Measurements from ENCODE around the gene GLTPD2. TPM values are rescaled to one million over a fixed set of nuclear protein-coding genes. Genes with fewer than 3 reads are reported as not detected.

GLTPD2 gene
- total RNA-seq, 1 experiment from 2014 or later: not detected

DNA sequence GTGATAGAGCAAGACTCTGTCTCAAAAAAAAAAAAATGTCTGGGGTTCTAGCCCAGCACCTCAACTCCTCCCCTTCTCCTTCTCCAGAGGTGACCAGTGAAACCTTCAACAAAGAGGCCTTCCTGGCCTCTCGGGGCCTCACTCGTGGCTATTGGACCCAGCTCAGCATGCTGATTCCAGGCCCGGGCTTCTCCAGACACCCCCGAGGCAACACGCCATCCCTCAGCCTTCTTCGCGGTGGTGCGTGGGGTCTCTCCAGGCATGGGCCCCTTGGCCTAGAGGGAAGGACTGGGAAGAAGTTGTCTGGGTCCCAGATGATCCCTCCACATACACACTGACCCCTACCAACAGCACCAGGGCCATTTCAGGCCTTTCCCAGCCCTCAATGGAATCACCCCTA, 45.5 kb upstream of the GLTPD2 start:
- H3K9me3 Mint-ChIP-seq (ENCODE audit: unreplicated experiment): no peaks in the 10 kb centered on the region
- ChIA-PET CTCF (interaction anchor here (1.3 kb wide), 1 partner anchor 159 kb away, joined by 3 read pairs; no protein-coding TSS in a partner anchor), POLR2A (interaction anchor here (0.6 to 1.1 kb wide), 2 partner anchors 9 to 166 kb away, joined by 3 read pairs; no protein-coding TSS in a partner anchor)
- TF ChIP-seq, protein P1, sequence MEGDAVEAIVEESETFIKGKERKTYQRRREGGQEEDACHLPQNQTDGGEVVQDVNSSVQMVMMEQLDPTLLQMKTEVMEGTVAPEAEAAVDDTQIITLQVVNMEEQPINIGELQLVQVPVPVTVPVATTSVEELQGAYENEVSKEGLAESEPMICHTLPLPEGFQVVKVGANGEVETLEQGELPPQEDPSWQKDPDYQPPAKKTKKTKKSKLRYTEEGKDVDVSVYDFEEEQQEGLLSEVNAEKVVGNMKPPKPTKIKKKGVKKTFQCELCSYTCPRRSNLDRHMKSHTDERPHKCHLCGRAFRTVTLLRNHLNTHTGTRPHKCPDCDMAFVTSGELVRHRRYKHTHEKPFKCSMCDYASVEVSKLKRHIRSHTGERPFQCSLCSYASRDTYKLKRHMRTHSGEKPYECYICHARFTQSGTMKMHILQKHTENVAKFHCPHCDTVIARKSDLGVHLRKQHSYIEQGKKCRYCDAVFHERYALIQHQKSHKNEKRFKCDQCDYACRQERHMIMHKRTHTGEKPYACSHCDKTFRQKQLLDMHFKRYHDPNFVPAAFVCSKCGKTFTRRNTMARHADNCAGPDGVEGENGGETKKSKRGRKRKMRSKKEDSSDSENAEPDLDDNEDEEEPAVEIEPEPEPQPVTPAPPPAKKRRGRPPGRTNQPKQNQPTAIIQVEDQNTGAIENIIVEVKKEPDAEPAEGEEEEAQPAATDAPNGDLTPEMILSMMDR (IDR thresholded peaks at IDR 0.05; ENCODE audit: unreplicated experiment): no peak
- intact Hi-C loops (cut with micrococcal nuclease): no loop called here
- no peak overlapping the region for H3K4me3 Mint-ChIP-seq (ENCODE audit: unreplicated experiment)
- DNase-seq (ENCODE audit: unreplicated experiment): no peak
- BruUV-seq (replicated peaks): no TSS peak
- no peak overlapping the region for H3K27ac Mint-ChIP-seq (ENCODE audit: low read depth, unreplicated experiment)
- peaks cover 13% of the 10 kb centered on the region for H3K4me1 Mint-ChIP-seq (ENCODE audit: insufficient read depth, unreplicated experiment)
- peaks cover 8% of the 10 kb centered on the region for H3K27me3 Mint-ChIP-seq (ENCODE audit: insufficient read depth, unreplicated experiment)
- no peaks in the 10 kb centered on the region for H3K36me3 Mint-ChIP-seq (ENCODE audit: insufficient read depth, unreplicated experiment)

DNA sequence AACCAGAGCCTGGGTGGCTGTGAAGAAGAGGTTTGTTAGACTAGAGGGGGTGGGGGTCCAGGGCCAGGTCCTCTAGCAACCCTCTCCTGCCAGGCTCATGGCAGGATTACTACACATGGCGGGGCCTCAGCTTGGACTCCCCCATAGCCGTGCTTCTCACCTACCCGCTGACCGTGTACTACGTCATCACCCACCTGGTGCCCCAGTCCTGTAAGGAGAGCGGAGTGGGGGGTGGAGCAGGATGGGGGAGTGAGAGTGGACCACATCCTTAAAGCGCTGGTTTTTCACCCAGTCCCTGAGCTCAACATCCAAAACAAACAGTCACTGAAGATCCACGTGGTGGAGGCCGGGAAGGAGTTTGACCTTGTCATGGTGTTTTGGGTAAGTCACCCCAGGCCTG, 44.9 kb upstream of the GLTPD2 start:
- ChIA-PET POLR2A (interaction anchor here (0.5 to 0.6 kb wide), 2 partner anchors 46 to 166 kb away, joined by 3 read pairs; no protein-coding TSS in a partner anchor), CTCF (interaction anchor here (1.3 kb wide), 1 partner anchor 158 kb away, joined by 3 read pairs; no protein-coding TSS in a partner anchor)
- no TSS peak for BruUV-seq (replicated peaks)
- Mint-ChIP-seq H3K36me3 (ENCODE audit: insufficient read depth, unreplicated experiment) (no peaks in the 10 kb centered on the region), H3K9me3 (ENCODE audit: unreplicated experiment) (no peaks in the 10 kb centered on the region), H3K27ac (ENCODE audit: low read depth, unreplicated experiment) (no peak overlapping the region), H3K27me3 (ENCODE audit: insufficient read depth, unreplicated experiment) (peaks cover 15% of the 10 kb centered on the region), H3K4me1 (ENCODE audit: insufficient read depth, unreplicated experiment) (peaks cover 7% of the 10 kb centered on the region), H3K4me3 (ENCODE audit: unreplicated experiment) (no peak overlapping the region)
- no peak for DNase-seq (ENCODE audit: unreplicated experiment)
- TF ChIP-seq, protein P1 (IDR thresholded peaks at IDR 0.05; ENCODE audit: unreplicated experiment): no peak
- intact Hi-C loops (cut with micrococcal nuclease): no loop called here

DNA sequence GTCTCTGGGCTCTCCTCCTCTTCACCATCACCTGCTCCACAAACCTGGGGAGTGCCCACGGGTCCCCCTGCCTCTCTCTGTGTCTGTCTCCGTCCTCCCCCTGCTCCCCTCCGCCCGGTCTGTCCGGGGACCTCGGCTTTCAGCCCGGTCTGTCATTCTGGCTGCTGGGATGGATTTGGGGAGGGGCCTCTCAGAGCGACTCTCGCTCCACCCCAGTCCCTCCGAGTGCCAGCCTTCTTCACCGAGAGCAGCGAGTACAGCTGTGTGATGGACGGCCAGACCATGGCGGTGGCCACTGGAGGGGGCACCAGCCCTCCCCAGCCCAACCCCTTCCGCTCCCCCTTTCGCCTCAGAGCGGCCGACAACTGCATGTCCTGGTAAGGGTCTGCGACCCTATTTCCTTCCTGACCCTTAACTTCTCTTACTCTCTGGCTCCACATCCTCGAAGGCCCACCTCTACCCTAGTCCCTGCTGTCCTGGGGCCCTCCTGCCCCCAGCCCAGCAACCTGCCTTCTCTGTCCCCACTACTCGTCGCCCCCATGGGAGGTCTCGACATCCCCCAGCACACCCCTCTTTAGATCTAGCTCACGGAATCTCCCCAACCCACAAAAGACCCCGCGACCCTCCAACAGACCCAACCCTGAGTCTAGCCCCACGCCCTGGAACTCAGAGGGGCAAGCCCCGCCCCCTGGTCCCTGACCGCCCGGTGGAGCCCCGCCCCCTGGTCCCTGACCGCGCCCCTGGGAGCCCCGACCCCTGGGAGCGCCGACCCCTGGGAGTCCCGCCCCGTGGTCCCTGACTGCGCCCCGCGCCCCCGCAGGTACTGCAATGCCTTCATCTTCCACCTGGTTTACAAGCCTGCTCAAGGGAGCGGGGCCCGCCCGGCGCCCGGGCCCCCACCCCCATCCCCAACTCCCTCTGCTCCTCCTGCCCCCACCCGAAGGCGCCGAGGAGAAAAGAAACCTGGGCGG, 43.5 kb upstream of the GLTPD2 start:
- CTCF ChIA-PET: interaction anchor here (0.6 kb wide), 1 partner anchor 84 kb away, joined by 4 read pairs; no protein-coding TSS in a partner anchor
- no TSS peak for BruUV-seq (replicated peaks)
- Mint-ChIP-seq H3K9me3 (ENCODE audit: unreplicated experiment) (no peaks in the 10 kb centered on the region), H3K36me3 (ENCODE audit: insufficient read depth, unreplicated experiment) (no peaks in the 10 kb centered on the region), H3K27me3 (ENCODE audit: insufficient read depth, unreplicated experiment) (peaks cover 26% of the 10 kb centered on the region), H3K4me3 (ENCODE audit: unreplicated experiment) (no peak overlapping the region), H3K27ac (ENCODE audit: low read depth, unreplicated experiment) (no peak overlapping the region), H3K4me1 (ENCODE audit: insufficient read depth, unreplicated experiment) (peaks cover 3% of the 10 kb centered on the region)
- intact Hi-C loops (cut with micrococcal nuclease): no loop called here
- POLR2A ChIA-PET: no interaction called here
- DNase-seq (ENCODE audit: unreplicated experiment): no peak
- TF ChIP-seq, protein P1 (IDR thresholded peaks at IDR 0.05; ENCODE audit: unreplicated experiment): no peak

DNA sequence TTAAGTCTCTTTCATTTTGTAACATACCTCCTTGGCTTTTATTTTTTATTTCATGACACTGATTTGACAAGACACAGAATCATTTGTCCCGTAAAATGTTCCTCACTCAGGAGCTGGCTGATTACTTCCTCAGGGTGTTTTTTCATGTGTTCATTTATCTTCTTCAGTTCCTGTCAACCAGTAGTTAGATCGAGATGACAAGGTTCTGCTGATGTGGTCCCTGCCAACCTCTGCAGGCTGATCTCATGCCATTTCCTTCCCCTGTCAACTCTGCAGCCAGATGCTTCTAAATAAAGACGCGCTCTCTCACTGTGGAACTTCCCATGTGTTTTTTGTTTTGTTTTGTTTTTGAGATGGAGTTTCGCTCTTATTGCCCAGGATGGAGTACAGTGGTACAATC, 40.9 kb upstream of the GLTPD2 start:
- H3K4me1 Mint-ChIP-seq (ENCODE audit: insufficient read depth, unreplicated experiment): no peaks in the 10 kb centered on the region
- peaks cover 39% of the 10 kb centered on the region for H3K27me3 Mint-ChIP-seq (ENCODE audit: insufficient read depth, unreplicated experiment)
- CTCF ChIA-PET: interaction anchor here (1.2 kb wide), 1 partner anchor 143 kb away, joined by 3 read pairs; no protein-coding TSS in a partner anchor
- no TSS peak for BruUV-seq (replicated peaks)
- TF ChIP-seq, protein P1 (IDR thresholded peaks at IDR 0.05; ENCODE audit: unreplicated experiment): no peak
- no peak overlapping the region for H3K4me3 Mint-ChIP-seq (ENCODE audit: unreplicated experiment)
- DNase-seq (ENCODE audit: unreplicated experiment): no peak
- no peaks in the 10 kb centered on the region for H3K9me3 Mint-ChIP-seq (ENCODE audit: unreplicated experiment)
- H3K36me3 Mint-ChIP-seq (ENCODE audit: insufficient read depth, unreplicated experiment): no peaks in the 10 kb centered on the region
- POLR2A ChIA-PET: interaction anchor here (0.7 to 1.0 kb wide), 2 partner anchors 9 to 17 kb away, joined by 3 to 5 read pairs; no protein-coding TSS in a partner anchor
- intact Hi-C loops (cut with micrococcal nuclease): no loop called here
- H3K27ac Mint-ChIP-seq (ENCODE audit: low read depth, unreplicated experiment): no peak overlapping the region

Measured in MCF 10A (cell line).